G401.6 (cell line): ENCODE data around the gene RHOV.

Experiments
- FAIRE-seq: peaks from 2 replicates; lab custom pipeline; 2012; peaks lifted over from hg19 to GRCh38; lab: Jason Lieb, UNC

The RHOV gene

GRCh38 chr15:40902605-40903561 lies 28.8 kb upstream of the RHOV start:
- FAIRE-seq, result no peak

GRCh38 chr15:40901053-40901443 lies 27.0 kb upstream of the RHOV start:
- FAIRE-seq, result no peak

GRCh38 chr15:40900256-40901052 lies 26.4 kb upstream of the RHOV start:
- FAIRE-seq, result no peak

GRCh38 chr15:40899536-40900207 lies 25.6 kb upstream of the RHOV start:
- FAIRE-seq, result no peak

GRCh38 chr15:40894681-40895448 lies 20.8 kb upstream of the RHOV start:
- no peak for FAIRE-seq

GRCh38 chr15:40893733-40894680 lies 20.0 kb upstream of the RHOV start, which contains the start of gene VPS18:
TSS of gene VPS18 (plus strand) at chr15:40894450. CDS start at chr15:40894769, 319 bp downstream.
- peak; percentile 94 for FAIRE-seq

- no peak for FAIRE-seq
Measured at GRCh38 chr15:40893019-40893670, 19.1 kb upstream of the RHOV start.

GRCh38 chr15:40892447-40893012 lies 18.5 kb upstream of the RHOV start:
- FAIRE-seq, result no peak

GRCh38 chr15:40891810-40892446 lies 17.9 kb upstream of the RHOV start:
- peak; percentile 8 for FAIRE-seq

GRCh38 chr15:40891138-40891537 lies 17.1 kb upstream of the RHOV start:
- no peak for FAIRE-seq

- no peak for FAIRE-seq
Measured at GRCh38 chr15:40889112-40889511, 15.1 kb upstream of the RHOV start.

- no peak for FAIRE-seq
Measured at GRCh38 chr15:40886586-40886985, 12.6 kb upstream of the RHOV start.

GRCh38 chr15:40881351-40881750 lies 7.3 kb upstream of the RHOV start:
- no peak for FAIRE-seq

- FAIRE-seq, result no peak
Measured at GRCh38 chr15:40879609-40880008, 5.6 kb upstream of the RHOV start.

GRCh38 chr15:40878785-40879184 lies 4.8 kb upstream of the RHOV start:
- FAIRE-seq, result no peak

GRCh38 chr15:40877694-40878093 lies 3.7 kb upstream of the RHOV start:
- no peak for FAIRE-seq

- no peak for FAIRE-seq
Measured at GRCh38 chr15:40875991-40876730, 2.1 kb upstream of the RHOV start.
